HG03575 (cell line): Measurements from ENCODE around the gene RPH3AL.

ENCODE experiments used
- ATAC-seq: cut with Tn5 transposase; IDR thresholded peaks from one replicate; pipeline ENCODE4 v1.9.1; 2021; ENCODE audit not compliant: unreplicated experiment, insufficient number of reproducible peaks, low FRiP score; ENCODE audit errors: extremely low read depth

RPH3AL gene

GRCh38 chr17:356671-357434 lies 4.2 kb upstream of the RPH3AL start:
- ATAC-seq: no peak

- ATAC-seq: no peak
Measured at GRCh38 chr17:354651-355556, 2.3 kb upstream of the RPH3AL start.

GRCh38 chr17:353838-354234 lies 1.2 kb upstream of the RPH3AL start:
- ATAC-seq: no peak

- no peak for ATAC-seq
Measured at GRCh38 chr17:353213-353837, 718 bp upstream of the RPH3AL start.

GRCh38 chr17:351875-352420 lies 659 bp downstream of the RPH3AL start:
- no peak for ATAC-seq

GRCh38 chr17:351449-351738 lies 1.2 kb downstream of the RPH3AL start:
- no peak for ATAC-seq

- no peak for ATAC-seq
Measured at GRCh38 chr17:350706-351448, 1.7 kb downstream of the RPH3AL start.

- no peak for ATAC-seq
Measured at GRCh38 chr17:349666-350065, 2.9 kb downstream of the RPH3AL start.

- no peak for ATAC-seq
Measured at GRCh38 chr17:348692-349425, 3.7 kb downstream of the RPH3AL start.

- ATAC-seq: no peak
Measured at GRCh38 chr17:348012-348411, 4.6 kb downstream of the RPH3AL start.

GRCh38 chr17:347309-347899 lies 5.2 kb downstream of the RPH3AL start:
- no peak for ATAC-seq

GRCh38 chr17:345992-346785 lies 6.4 kb downstream of the RPH3AL start:
- no peak for ATAC-seq

- ATAC-seq: no peak
Measured at GRCh38 chr17:345261-345660, 7.3 kb downstream of the RPH3AL start.

GRCh38 chr17:343875-344752 lies 8.5 kb downstream of the RPH3AL start:
- ATAC-seq: no peak

GRCh38 chr17:343211-343610 lies 9.4 kb downstream of the RPH3AL start:
- no peak for ATAC-seq

- no peak for ATAC-seq
Measured at GRCh38 chr17:340074-340473, 12.5 kb downstream of the RPH3AL start.
